Panc1 (cell line): ENCODE data around the gene TSC22D1.

Experiments
- POLR2AphosphoS5 ChIP-seq: IDR thresholded peaks from 2 replicates; pipeline ENCODE4 v1.6.1; 2012; ENCODE audit warnings: mild to moderate bottlenecking, low read depth, low read length, moderate library complexity
- SIN3A ChIP-seq: IDR thresholded peaks from 2 replicates; pipeline ENCODE4 v1.6.1; 2012; ENCODE audit warnings: low read depth, mild to moderate bottlenecking, low read length, moderate library complexity, borderline replicate concordance; ENCODE audit not compliant: insufficient read depth
- TCF7L2 ChIP-seq: IDR thresholded peaks from 2 replicates; pipeline ENCODE4 v1.6.1; 2011; ENCODE audit warnings: mild to moderate bottlenecking, low read depth, low read length, inconsistent platforms
- TF ChIP-seq, protein P1 (sequence below): fragments of 450-650 bp; IDR thresholded peaks from 2 replicates; pipeline ENCODE4 v1.5.1; 2017; ENCODE audit warnings: mild to moderate bottlenecking
- TF ChIP-seq, protein P2 (sequence below), 2 experiments: IDR thresholded peaks; 2 replicates each; pipeline ENCODE4 v1.6.1; 2011 to 2012; ENCODE audit warnings: low read depth in 2 of 2, control low read depth in 1 of 2, low read length in 1 of 2, mild to moderate bottlenecking in 1 of 2, moderate library complexity in 1 of 2; ENCODE audit not compliant: insufficient read depth in 1 of 2

DNA sequence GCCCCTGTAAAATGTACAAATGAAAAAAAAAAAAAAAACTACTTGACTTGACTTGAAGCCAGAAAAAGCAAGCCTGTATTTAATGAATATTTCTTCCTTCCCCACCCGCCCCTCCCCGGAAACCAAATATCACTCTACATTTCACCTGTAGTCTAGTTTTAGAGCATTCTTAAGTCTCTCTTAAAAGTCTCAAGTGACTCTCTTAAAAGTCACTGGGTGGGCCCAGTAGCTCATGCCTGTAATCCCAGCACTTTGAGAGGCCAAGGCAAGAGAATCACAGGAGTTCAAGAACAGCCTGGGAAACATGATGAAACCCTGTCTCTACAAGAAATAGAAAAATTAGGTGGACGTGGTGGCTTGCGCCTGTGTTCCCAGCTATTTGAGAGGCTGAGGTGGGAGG, 72.0 kb downstream of the TSC22D1 start:
- no peak for TF ChIP-seq POLR2AphosphoS5
- TF ChIP-seq, protein P1, sequence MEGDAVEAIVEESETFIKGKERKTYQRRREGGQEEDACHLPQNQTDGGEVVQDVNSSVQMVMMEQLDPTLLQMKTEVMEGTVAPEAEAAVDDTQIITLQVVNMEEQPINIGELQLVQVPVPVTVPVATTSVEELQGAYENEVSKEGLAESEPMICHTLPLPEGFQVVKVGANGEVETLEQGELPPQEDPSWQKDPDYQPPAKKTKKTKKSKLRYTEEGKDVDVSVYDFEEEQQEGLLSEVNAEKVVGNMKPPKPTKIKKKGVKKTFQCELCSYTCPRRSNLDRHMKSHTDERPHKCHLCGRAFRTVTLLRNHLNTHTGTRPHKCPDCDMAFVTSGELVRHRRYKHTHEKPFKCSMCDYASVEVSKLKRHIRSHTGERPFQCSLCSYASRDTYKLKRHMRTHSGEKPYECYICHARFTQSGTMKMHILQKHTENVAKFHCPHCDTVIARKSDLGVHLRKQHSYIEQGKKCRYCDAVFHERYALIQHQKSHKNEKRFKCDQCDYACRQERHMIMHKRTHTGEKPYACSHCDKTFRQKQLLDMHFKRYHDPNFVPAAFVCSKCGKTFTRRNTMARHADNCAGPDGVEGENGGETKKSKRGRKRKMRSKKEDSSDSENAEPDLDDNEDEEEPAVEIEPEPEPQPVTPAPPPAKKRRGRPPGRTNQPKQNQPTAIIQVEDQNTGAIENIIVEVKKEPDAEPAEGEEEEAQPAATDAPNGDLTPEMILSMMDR, result no peak
- TF ChIP-seq, protein P2, sequence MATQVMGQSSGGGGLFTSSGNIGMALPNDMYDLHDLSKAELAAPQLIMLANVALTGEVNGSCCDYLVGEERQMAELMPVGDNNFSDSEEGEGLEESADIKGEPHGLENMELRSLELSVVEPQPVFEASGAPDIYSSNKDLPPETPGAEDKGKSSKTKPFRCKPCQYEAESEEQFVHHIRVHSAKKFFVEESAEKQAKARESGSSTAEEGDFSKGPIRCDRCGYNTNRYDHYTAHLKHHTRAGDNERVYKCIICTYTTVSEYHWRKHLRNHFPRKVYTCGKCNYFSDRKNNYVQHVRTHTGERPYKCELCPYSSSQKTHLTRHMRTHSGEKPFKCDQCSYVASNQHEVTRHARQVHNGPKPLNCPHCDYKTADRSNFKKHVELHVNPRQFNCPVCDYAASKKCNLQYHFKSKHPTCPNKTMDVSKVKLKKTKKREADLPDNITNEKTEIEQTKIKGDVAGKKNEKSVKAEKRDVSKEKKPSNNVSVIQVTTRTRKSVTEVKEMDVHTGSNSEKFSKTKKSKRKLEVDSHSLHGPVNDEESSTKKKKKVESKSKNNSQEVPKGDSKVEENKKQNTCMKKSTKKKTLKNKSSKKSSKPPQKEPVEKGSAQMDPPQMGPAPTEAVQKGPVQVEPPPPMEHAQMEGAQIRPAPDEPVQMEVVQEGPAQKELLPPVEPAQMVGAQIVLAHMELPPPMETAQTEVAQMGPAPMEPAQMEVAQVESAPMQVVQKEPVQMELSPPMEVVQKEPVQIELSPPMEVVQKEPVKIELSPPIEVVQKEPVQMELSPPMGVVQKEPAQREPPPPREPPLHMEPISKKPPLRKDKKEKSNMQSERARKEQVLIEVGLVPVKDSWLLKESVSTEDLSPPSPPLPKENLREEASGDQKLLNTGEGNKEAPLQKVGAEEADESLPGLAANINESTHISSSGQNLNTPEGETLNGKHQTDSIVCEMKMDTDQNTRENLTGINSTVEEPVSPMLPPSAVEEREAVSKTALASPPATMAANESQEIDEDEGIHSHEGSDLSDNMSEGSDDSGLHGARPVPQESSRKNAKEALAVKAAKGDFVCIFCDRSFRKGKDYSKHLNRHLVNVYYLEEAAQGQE (IDR thresholded peaks at IDR 0.05; ENCODE audit: insufficient read depth in 1 of 2, low read depth in 2 of 2, low read length in 1 of 2), result no peak
- TF ChIP-seq SIN3A, result no peak
- TF ChIP-seq TCF7L2, result no peak
